ENCODE results near the gene BST2.

BST2 gene, protein sequence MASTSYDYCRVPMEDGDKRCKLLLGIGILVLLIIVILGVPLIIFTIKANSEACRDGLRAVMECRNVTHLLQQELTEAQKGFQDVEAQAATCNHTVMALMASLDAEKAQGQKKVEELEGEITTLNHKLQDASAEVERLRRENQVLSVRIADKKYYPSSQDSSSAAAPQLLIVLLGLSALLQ

DNA sequence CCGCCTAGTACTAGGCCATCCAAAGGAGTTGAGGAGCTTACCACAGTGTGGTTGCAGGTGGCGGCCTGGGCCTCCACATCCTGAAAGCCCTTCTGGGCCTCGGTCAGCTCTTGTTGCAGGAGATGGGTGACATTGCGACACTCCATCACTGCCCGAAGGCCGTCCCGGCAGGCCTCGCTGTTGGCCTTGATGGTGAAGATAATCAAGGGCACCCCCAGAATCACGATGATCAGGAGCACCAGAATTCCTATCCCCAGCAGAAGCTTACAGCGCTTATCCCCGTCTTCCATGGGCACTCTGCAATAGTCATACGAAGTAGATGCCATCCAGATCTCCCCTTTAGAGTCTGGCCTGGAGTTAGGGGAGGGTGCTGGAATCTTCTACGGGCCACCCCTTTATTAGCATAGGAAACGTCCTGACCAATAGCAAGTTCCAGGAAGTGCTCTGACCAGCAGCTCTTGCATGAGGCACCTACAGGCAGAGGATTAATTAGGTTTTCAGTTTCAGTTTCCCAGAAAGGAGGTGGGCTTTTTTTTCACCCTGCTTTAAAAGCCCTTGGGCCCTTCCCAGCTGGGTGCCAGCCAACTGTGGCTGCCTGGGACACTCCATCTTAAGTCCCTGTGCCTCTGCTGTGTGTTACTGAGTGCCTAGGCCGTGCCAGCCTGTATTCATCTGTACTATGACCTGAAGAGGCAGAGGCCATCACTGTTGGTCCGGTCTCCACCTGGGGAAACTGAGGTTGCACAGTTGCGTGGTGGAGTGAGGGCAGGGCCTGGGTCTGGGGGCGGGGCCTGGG is at the start of gene BST2:
Gene BST2 (minus strand): TSS at position 381 of the 796 bp plus-strand sequence. CDS start 55 bp downstream, at position 326.
- no peak for DNase-seq

DNA sequence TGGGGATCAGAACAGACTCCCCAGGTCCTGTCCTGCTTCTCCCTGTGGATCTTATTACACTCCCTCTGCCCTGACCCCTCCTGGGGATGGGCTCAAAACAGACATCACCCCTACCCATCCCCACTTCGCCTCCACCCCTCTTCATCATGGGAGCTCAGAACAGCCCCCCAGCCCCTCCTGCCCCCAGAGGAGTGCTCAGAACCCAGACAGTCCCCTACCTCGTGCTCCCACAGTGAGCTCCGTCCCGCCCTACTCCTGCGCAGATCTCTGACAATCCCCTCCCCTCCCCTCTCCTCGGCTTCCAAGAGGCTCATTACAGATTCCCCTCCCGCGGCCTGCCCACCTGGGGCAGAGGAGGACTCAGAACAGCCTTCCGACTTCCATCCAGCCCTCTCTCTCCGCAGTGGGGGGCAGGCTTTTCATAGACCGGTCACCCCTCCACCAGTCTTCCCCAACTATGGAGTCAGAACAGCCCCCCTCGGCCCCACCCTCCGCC is 49.2 kb upstream of the BST2 start:
- no peak for DNase-seq

DNA sequence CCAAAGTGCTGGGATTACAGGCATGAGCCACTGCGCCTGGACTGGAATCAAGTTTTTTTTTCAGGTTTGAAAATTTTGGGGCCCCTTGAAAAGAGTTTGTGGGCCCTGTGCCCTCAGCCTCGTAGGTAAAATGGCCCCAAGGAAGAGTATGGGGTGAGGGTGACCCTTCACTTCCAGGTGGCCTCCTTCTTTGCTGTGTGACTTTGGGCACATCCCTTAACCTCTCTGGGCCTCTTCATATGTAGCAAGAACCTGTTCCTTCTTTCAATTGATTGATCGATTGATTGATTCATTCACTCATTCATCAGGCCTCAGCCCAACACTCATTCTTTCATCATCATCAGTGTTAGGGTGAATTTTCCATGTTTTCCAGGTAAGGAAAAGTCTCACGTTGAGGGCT is 46.4 kb upstream of the BST2 start:
- DNase-seq: no peak

DNA sequence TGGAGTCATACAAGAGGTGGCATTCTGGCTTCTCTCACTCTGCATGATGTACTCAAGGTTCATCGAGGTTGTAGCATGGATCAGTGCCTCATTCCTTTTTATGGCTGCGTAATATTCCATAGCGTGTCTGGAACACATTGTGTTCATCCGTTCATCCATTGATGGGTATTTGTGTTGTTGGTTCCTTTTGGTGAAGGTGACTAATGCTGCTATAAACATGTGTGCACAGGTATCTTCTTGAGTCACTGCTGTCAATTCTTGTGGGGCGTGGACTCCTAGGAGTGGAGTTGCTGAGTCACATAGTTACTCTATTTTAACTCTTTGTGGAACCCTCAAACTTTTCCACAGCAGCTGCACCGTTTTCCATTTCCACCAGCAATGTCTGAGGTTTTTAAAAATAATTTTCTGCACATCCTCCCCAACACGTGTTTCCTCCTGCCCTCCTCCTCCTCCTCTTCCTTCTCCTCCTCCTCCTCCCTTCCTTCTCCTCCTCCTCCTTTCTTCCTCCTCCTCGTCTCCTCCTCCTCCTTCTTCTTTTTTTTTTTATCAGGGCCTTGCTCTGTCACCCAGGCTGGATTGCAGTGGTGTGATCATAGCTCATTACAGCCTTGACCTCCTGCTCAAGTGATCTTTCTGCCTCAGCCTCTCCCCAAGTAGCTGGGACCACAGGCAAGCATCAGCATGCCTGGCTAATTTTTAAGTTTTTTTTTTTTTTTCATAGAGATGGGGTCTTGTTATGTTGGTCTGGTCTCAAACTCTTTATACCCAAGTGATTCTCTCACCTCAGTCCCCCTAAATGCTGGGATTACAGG is 45.0 kb upstream of the BST2 start:
- DNase-seq: no peak

DNA sequence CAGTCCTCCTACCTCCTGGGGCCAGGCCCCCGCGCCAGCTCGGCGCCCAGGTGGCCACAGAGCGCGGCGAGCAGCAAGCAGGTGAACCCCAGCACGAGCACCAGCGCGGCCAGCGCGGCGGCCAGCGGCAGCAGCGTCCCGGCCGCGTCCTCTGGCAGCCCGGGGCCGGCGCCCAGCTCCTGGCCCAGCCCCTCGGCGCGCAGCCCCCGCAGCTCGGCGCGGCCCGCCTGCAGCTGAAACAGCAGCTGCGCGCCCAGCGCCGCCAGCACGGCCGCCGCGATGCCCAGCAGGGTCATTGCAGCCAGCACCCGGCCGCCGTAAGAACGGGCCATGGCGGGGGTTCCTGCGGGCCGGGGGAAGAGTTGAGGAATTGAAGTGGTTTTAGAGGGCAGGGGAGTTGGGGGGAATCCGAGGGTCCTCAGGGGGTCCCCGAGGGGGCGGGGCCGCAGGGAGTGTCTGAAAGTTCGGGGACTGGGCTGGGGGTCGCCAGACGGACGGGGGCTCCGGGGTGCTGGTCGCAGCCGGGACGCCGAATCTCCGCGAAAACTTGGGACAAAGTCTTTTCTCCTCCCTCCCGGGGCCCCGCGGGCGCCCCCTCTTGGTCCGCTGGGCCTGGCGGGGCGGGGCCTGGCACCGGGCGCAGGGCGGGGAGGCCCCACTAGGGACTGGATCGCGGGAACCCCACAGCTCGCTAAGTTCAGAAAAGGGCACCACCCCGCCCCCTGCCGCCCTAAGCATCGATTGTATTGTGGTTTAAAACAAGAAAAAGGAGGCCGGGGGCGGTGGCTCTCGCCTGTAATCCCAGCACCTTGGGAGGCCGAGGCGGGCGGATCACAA is 42.9 kb upstream of the BST2 start, which contains the start of gene TMEM221:
Gene TMEM221 (minus strand): TSS at position 538 of the 837 bp plus-strand sequence. CDS start 206 bp downstream, at position 332.
- DNase-seq: peak; percentile 16

DNA sequence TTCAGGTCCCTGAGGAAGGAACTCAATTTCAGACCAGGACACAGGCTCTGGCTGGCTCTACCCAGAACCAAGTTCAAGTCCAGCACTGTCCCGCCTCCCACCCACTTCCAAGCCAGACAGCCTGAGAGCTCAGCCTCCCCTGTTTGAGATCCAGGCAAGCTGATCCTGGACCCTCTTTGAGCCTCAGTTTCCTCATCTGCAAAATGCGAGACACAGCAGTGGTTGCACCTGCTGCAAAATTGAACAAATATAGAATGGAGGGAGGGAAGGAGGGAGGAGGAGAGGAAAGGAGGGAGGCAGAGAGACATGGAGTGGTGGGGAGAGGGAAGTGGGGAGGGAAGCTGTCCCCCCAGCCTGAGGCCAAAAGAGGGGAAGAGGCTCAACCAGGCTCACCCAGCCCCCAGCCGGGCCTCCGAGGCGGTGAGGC is 42.3 kb upstream of the BST2 start:
- no peak for DNase-seq

DNA sequence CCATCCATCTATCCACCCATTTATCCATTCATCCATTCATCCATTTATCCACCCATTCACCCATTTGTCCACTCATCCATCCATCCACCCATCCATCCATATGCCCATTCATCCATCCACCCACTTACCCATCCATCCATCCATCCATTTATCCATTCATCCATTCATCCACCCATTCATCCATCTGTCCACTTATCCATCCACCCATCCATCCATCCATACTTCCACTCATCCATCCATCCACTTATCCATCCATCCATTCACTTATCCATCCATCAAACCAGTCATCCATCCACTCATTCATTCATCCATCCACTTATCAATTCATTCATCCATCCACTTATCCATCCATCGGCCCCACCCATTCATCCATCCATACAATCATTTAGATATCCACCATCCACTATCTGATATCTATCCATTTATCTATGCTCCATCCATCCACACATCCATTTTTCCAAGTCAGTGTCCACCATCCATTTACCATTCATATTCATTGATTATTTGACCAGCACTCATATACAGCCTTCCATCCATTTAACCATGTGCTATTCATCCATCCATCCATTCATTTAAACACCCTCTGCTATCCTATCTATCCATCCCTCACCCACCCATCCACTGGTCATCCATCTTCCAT is 40.2 kb upstream of the BST2 start:
- DNase-seq: no peak

DNA sequence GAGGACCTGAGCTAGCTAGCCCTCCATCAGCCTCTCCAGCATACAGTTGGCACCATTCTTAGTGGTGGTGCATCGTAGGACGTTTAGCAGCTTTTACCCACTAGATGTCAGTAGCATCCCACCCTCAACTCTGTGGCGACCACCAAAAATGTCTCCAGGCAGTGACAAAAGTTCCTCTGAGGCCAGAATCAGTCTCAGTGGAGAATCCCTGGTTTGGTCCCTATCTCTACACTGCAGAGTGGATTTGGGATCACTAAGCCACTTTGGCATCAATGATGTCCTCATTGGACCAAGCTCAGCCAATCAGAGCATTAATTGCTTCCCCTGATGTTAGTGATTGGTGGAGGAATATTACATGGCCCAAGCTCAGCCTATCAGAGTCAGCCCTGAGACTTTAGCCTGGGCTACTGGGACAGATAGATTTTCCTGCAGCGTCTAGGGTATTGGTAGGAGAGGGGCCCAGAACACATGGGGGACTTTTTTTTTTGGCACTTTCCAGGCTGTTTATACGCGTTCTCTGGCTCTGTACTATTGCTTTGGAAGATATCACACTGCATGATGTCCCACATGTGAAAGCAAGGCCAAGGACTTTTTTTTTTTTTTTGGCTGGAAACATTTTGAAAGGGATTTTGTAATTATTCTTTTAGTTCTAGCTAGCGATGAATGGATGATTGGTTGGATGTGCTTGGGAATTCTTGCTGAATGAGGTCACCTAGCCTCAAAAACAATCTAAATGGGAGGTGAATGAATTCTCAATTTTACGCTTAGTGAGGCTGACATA is 36.0 kb upstream of the BST2 start:
- peak; percentile 13 for DNase-seq

DNA sequence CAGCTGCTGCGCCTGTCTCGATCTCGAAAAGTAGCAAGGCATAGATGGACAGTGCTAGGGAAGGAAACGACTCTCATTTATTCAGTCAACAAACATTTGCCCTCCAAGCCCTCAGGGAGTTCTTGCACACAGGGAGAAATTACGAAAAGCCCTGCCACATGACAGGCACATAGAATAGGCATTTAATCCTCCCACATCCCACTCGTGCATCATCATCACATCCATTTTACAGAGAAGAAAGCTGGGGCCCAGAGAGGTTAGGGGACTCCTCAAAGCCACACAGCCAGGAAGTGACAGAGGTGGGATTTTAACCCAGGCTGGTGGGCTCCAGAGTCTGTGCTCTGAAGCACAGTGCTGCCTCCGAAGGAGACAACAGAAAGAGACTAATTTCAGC is 31.4 kb upstream of the BST2 start:
- no peak for DNase-seq

DNA sequence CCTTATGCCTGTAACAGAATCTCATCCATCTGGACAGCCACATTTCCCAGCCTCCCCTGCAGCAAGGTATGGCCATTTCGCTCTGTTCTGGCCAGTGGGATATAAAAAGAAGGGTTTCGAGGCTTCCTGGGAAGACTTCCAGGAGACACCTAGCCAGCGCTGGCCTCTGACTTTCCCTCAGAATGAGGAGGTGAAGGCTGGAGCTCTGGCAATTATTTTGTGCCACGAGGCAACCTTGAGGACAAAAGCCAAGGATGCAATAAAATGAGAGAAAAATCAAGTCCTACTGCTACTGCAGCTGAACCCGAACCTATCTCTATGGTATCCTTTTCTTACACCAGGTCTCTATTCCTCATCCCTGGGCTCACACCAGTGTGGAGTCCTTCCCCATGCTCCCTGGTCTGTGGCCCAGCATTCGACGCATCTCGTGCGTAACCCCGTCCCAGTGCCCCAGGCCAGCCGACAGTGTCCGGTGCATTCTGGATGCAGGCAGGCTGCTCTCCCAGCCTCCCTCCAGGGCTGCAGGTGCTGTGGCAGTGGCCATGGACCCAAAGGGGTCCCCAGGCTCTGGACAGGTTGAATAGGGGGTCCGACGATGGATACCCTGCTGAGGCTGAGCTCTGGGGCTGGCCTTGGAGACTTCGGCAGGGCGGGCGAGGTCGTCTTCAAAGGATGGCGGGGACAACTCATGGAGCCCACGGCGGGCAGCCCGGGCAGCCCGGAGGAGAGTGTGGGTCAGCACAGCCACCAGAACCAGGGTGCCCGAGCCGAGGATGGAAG is 30.9 kb upstream of the BST2 start:
- no peak for DNase-seq

DNA sequence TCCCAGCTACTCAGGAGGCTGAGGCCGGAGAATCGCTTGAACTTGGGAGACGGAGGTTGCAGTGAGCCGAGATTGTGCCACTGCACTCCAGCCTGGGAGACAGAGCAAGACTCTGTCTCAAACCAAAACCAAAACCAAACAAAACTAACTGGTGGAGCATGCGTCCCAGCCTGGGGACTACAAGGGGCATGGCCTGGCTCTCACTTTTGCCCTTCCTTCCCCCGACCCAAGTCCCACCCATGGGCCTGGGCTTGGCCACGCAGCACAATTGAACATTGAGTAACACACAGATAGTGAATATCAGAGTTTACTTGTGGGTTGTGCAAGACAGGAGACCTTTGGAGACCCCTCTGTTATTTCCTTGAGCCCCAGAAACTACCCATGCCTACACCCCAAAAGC is 29.8 kb upstream of the BST2 start:
- no peak for DNase-seq

DNA sequence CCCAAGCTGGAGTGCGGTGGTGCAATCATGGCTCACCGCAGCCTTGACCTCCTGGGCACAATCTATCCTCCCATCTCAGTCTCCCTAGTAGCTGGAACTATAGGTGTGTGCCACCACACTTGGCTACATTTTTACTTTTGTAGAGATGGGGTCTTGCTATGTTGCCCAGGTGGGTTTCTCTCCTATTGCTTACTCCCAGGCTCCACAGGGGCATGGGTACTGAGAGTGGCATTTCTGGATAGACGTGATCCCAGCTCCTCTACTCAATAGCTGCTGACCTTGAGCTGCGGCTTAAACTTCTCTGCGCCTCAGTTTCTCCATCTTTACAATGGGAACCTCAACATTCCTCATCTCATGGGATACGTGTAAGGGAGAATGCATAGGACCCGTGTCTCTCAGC is 26.0 kb upstream of the BST2 start:
- no peak for DNase-seq

DNA sequence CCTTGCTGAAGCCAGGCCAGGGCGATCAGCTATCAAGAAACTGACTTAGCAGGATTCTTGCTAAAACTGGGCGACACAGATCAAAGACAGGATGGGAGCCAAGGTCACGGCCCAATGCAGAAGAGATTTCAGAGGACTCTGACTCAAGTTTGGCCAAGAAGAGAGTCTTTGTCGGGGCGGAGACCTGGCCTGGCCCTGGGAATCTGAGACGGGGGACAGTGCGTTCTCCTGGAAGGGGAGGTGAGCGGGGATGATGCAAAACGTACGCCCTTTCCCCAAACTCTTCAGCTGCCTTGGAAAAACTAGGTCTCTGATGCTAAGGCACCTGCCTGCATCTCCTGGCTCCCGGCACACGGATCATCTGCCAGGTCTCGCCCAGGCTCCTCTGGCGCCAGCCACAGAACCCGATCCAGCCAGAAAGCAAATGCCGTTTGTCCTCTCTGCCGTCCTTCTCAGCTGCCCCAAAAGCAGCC is 24.2 kb upstream of the BST2 start:
- DNase-seq: no peak

DNA sequence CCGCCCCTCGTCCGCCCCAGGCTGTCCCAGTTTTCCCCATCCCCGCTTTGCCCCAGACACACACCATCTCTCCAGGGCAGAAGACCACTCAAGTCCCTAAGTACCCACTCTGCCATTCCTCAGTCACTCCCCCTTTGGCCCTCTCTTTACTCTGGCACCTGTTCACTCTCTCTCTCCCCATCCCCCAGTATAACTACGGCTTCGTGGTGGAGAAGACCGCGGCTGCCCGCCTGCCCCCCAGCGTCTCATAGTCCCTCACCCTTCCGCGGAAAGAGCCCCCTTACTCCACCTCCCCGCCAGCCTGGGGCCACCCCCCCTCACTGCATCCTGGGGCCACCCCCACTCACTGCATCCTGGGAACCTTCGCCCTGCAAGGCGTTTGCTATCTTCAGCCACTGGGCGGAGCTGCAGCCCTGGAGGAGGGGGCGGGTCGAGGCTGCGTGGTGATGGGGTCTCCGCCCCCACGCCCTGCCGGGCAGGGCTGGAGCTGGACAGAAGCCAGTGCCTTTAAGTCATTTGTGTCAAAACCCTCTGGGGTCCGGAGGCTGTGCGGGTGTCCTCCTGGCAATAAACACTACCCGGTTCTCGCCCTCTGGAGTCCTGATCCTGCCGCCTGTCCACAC is 19.4 kb upstream of the BST2 start:
- peak; percentile 50 for DNase-seq

DNA sequence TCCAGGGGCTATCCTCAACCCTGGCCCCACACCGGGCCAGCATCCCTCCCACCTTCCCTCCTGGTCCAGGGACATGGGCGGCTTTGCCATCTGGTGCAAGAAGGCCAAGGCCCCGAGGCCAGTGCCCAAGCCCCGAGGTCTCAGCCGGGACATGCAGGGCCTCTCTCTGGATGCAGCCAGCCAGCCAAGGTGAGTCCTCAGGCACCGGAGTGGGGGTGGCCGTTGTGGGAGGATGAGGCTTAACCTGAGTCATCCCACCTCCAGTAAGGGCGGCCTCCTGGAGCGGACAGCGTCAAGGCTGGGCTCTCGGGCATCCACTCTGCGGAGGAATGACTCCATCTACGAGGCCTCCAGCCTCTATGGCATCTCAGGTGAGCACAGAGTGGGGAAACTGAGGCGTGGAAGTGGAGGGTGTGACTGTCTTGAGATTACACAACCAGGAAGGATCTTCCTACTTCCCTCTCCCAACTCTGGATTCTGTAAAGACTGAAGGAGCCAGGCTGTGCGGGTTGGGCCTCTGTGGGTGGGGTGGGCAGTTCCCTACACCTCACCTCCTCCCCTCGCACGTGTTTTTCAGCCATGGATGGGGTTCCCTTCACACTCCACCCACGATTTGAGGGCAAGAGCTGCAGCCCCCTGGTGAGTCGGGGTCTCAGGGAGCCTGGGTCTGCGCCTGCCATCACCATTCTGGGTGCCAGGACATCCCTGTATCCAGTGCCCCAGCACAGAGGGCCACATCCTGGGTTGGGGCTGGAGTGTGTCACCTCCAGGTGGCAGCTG is 18.2 kb upstream of the BST2 start:
- no peak for DNase-seq

DNA sequence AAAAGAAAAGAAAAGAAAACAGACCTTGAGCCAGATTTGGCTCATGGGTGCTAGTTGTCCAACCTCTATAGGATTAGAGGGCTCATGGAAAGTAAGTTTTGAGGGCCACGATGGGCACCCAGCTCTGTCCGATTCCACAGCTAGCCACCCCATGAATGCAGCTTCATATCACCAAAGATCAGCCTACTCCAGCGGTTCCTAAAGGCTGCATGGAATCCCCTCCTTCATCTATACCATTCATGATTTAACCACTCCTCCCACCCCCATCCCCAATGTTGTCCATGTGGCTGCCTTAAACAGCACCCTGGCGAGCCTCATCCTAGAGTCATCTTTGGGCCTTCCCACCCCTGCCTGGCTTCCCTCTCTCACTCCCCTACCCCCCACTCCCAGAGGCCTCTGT is 16.5 kb upstream of the BST2 start:
- no peak for DNase-seq

DNA sequence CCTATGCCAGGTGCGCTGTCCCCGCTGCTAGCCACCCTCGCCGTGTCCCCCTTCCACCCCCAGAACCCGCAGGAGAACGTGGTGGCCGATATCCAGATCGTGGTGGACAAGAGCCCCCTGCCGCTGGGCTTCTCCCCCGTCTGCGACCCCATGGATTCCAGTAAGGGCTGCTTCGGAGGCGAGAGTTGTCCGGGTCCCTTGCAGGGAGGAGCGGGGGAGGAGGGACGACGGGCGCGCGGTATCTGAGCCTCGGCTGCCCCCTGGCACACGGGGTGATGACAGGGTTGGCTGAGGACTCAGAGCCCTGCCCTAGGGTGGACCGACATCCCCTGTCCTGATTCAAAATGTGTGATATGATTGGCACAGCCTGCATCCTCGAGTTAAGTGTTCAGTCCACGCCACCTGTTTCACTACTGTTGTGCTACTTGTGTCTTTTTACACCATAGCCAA is 15.1 kb upstream of the BST2 start:
- peak; percentile 27 for DNase-seq

DNA sequence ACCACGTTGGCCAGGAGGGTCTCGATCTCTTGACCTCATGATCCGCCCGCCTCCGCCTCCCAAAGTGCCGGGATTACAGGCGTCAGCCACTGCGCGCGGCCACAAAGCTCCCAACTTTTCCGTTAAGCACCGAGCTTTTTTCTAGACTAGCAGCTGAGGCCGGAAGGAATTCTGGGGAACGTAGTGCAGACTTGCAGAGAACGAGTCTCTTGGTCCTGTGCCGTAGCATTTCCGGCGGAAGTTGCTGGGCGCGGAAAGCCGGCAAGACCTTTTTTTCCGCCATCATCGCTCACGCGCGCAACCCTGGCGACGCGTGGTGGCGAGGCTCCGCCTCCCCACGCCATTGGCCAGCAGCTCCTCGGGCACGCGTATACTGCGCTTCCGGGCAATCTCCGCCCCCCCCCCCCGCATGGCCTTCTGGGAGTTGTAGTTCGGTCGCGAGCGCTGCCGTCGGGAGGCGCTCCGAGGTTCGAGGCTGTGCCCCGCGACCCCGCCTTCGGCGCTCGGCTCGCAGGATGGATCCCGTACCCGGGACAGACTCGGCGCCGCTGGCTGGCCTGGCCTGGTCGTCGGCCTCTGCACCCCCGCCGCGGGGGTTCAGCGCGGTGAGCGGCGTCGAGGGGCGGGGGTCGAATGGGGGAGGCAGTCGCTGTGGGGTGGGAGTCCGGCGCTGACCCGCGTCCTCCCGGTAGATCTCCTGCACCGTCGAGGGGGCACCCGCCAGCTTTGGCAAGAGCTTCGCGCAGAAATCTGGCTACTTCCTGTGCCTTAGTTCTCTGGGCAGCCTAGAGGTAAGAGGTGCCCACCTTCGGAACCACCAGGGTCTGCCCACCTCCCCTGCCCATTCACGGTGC is 14.4 kb upstream of the BST2 start, which contains the start of gene MVB12A:
Gene MVB12A (plus strand): TSS at position 427 of the 854 bp plus-strand sequence. CDS start 89 bp downstream, at position 516.
- peak; percentile 98 for DNase-seq

Data from NCI-H1105 (cell line).